Neural cell (in vitro differentiated cells): Measurements from ENCODE around the gene TFEB. TPM values are rescaled to one million over a fixed set of nuclear protein-coding genes. Genes with fewer than 3 reads are reported as not detected.

Source experiments
- H2AFZ ChIP-seq: fragments of 200-600, 300-800 bp; sonication (generic), shearing (Covaris generic); 2 replicates; pipeline ENCODE4 v1.6.0; 2014; ENCODE audit warnings: low read depth, mild to moderate bottlenecking, antibody characterized with exemption, low read length, moderate library complexity
- H3F3A ChIP-seq: fragments of 200-600 bp; shearing (Covaris generic); 2 replicates; pipeline ENCODE4 v1.6.1; 2016; ENCODE audit warnings: mild to moderate bottlenecking, moderate library complexity, mixed read lengths, antibody characterized with exemption, low read length; ENCODE audit not compliant: insufficient read depth, poor library complexity, severe bottlenecking
- H3K27ac ChIP-seq: fragments of 200-600, 300-800 bp; sonication (generic), shearing (Covaris generic); 2 replicates; pipeline ENCODE4 v1.5.1; 2014; ENCODE audit warnings: mild to moderate bottlenecking, low read length, moderate library complexity
- H3K27me3 ChIP-seq: fragments of 300-800, 200-600 bp; sonication (generic), shearing (Covaris generic); 2 replicates; pipeline ENCODE4 v1.6.0; 2014; ENCODE audit warnings: mild to moderate bottlenecking, low read depth, low read length, moderate library complexity; ENCODE audit not compliant: insufficient read depth
- H3K36me3 ChIP-seq: fragments of 300-800, 200-600 bp; sonication (generic), shearing (Covaris generic); 2 replicates; pipeline ENCODE4 v1.5.1; 2014; ENCODE audit warnings: mild to moderate bottlenecking, antibody characterized with exemption, low read length, moderate library complexity; ENCODE audit not compliant: insufficient read depth
- H3K4me2 ChIP-seq: fragments of 300-800, 200-600 bp; sonication (generic), shearing (Covaris generic); 2 replicates; pipeline ENCODE4 v1.6.0; 2014; ENCODE audit warnings: mild to moderate bottlenecking, low read length
- H3K4me3 ChIP-seq: fragments of 300-800, 200-600 bp; sonication (generic), shearing (Covaris generic); 2 replicates; pipeline ENCODE4 v1.5.1; 2014; ENCODE audit warnings: mild to moderate bottlenecking, low read length, moderate library complexity
- H3K79me2 ChIP-seq: fragments of 200-600 bp; shearing (Covaris generic); replicated peaks from 2 replicates; pipeline ENCODE4 v1.6.0; 2014; ENCODE audit warnings: mild to moderate bottlenecking, low read length, moderate library complexity; ENCODE audit not compliant: insufficient read depth
- H3K9ac ChIP-seq: fragments of 300-800, 200-600 bp; sonication (generic), shearing (Covaris generic); 2 replicates; pipeline ENCODE4 v1.6.1; 2016; ENCODE audit warnings: mild to moderate bottlenecking, low read length, mixed read lengths
- H3K9me2 ChIP-seq: fragments of 200-600 bp; shearing (Covaris generic); 2 replicates; pipeline ENCODE4 v1.6.1; 2016; ENCODE audit warnings: mild to moderate bottlenecking, low read length, mixed read lengths; ENCODE audit not compliant: insufficient read depth
- H3K9me3 ChIP-seq: fragments of 200-600, 300-800 bp; sonication (generic), shearing (Covaris generic); 2 replicates; pipeline ENCODE4 v1.6.1; 2016; ENCODE audit warnings: mild to moderate bottlenecking, mixed run types, low read length, moderate library complexity, mixed read lengths
- H4K20me1 ChIP-seq: fragments of 200-600 bp; shearing (Covaris generic); 2 replicates; pipeline ENCODE4 v1.6.1; 2016; ENCODE audit warnings: mild to moderate bottlenecking, mixed run types; ENCODE audit not compliant: insufficient read depth
- EP300 ChIP-seq: fragments of 450-650 bp; conservative IDR thresholded peaks from 2 replicates; pipeline ENCODE4 v1.6.1; 2014; ENCODE audit warnings: antibody characterized with exemption, mild to moderate bottlenecking, moderate library complexity; ENCODE audit not compliant: poor library complexity, severe bottlenecking
- EZH2 ChIP-seq: fragments of 200-600, 300-800 bp; shearing (Covaris generic), sonication (generic); IDR thresholded peaks from 2 replicates; pipeline ENCODE4 v1.6.1; 2014; ENCODE audit warnings: antibody characterized with exemption, low read length, borderline replicate concordance, mild to moderate bottlenecking; ENCODE audit not compliant: insufficient read depth, poor library complexity, severe bottlenecking
- MXI1 ChIP-seq: fragments of 450-650 bp; conservative IDR thresholded peaks from 2 replicates; pipeline ENCODE4 v1.6.1; 2014; ENCODE audit warnings: antibody characterized with exemption, mild to moderate bottlenecking; ENCODE audit not compliant: poor library complexity, severe bottlenecking
- POLR2AphosphoS5 ChIP-seq: IDR thresholded peaks from 2 replicates; pipeline ENCODE4 v1.6.1; 2012
- RAD21 ChIP-seq: fragments of 450-650 bp; conservative IDR thresholded peaks from 2 replicates; pipeline ENCODE4 v1.6.1; 2014; ENCODE audit warnings: antibody characterized with exemption, mild to moderate bottlenecking, moderate library complexity
- SMC3 ChIP-seq: fragments of 450-650 bp; conservative IDR thresholded peaks from 2 replicates; pipeline ENCODE4 v1.6.1; 2014; ENCODE audit warnings: antibody characterized with exemption, mild to moderate bottlenecking, moderate library complexity; ENCODE audit not compliant: poor library complexity
- TAF1 ChIP-seq: IDR thresholded peaks from 2 replicates; pipeline ENCODE4 v1.6.1; 2012; ENCODE audit warnings: low read depth
- polyA plus RNA-seq: library from polyadenylated mRNA; depleted of rRNA; stranded (reverse); fragments of >200 nt; gene quantifications from 2 replicates; pipeline ENCODE4 v1.2.3, GENCODE V29; 2014
- TF ChIP-seq, protein P1 (sequence below): fragments of 450-650 bp; IDR thresholded peaks from 2 replicates; pipeline ENCODE4 v1.5.1; 2014; ENCODE audit warnings: antibody characterized with exemption, mild to moderate bottlenecking, moderate library complexity; ENCODE audit not compliant: poor library complexity, severe bottlenecking
- TF ChIP-seq, protein P2 (sequence below): IDR thresholded peaks from 2 replicates; pipeline ENCODE4 v1.6.1; 2012; ENCODE audit warnings: borderline replicate concordance

The TFEB gene
- polyA plus RNA-seq, 1 donor from 2014 or later, result 0.24 TPM

DNA sequence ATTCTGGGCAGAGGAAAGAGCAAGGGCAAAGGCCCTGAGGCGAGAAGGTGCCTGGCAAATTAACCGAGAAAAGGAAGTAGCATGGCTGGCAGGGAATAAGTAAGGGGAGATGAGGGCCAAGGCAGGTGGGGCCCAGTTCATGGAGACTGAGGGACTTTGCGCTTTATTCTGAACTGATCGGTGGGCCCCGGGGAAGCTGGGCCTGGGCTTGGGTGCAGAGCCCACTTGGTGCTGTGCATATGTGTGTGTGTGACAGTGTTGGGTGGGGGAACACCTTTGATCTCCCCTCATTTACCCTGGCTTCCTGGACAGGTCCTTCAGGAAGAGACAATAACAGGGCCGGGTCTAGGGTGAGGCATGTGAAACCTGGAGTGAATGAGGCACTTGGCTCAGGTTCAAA lies 100.0 kb downstream of the TFEB start:
- H3F3A ChIP-seq, result no peaks in the 10 kb centered on the region
- H3K36me3 ChIP-seq, result no peaks in the 10 kb centered on the region
- H4K20me1 ChIP-seq, result no peaks in the 10 kb centered on the region
- no peak overlapping the region for H3K4me3 ChIP-seq
- H3K27ac ChIP-seq, result no peak overlapping the region
- no peaks in the 10 kb centered on the region for H3K9me3 ChIP-seq
- TF ChIP-seq, protein P1, sequence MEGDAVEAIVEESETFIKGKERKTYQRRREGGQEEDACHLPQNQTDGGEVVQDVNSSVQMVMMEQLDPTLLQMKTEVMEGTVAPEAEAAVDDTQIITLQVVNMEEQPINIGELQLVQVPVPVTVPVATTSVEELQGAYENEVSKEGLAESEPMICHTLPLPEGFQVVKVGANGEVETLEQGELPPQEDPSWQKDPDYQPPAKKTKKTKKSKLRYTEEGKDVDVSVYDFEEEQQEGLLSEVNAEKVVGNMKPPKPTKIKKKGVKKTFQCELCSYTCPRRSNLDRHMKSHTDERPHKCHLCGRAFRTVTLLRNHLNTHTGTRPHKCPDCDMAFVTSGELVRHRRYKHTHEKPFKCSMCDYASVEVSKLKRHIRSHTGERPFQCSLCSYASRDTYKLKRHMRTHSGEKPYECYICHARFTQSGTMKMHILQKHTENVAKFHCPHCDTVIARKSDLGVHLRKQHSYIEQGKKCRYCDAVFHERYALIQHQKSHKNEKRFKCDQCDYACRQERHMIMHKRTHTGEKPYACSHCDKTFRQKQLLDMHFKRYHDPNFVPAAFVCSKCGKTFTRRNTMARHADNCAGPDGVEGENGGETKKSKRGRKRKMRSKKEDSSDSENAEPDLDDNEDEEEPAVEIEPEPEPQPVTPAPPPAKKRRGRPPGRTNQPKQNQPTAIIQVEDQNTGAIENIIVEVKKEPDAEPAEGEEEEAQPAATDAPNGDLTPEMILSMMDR, result no peak
- TF ChIP-seq EP300 (no peak), POLR2AphosphoS5 (no peak), MXI1 (no peak), SMC3 (no peak), EZH2 (no peak), TAF1 (no peak), RAD21 (no peak)
- TF ChIP-seq, protein P2, sequence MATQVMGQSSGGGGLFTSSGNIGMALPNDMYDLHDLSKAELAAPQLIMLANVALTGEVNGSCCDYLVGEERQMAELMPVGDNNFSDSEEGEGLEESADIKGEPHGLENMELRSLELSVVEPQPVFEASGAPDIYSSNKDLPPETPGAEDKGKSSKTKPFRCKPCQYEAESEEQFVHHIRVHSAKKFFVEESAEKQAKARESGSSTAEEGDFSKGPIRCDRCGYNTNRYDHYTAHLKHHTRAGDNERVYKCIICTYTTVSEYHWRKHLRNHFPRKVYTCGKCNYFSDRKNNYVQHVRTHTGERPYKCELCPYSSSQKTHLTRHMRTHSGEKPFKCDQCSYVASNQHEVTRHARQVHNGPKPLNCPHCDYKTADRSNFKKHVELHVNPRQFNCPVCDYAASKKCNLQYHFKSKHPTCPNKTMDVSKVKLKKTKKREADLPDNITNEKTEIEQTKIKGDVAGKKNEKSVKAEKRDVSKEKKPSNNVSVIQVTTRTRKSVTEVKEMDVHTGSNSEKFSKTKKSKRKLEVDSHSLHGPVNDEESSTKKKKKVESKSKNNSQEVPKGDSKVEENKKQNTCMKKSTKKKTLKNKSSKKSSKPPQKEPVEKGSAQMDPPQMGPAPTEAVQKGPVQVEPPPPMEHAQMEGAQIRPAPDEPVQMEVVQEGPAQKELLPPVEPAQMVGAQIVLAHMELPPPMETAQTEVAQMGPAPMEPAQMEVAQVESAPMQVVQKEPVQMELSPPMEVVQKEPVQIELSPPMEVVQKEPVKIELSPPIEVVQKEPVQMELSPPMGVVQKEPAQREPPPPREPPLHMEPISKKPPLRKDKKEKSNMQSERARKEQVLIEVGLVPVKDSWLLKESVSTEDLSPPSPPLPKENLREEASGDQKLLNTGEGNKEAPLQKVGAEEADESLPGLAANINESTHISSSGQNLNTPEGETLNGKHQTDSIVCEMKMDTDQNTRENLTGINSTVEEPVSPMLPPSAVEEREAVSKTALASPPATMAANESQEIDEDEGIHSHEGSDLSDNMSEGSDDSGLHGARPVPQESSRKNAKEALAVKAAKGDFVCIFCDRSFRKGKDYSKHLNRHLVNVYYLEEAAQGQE, result no peak
- no peak overlapping the region for H3K4me2 ChIP-seq
- no peak overlapping the region for H3K9ac ChIP-seq
- H2AFZ ChIP-seq, result no peak overlapping the region
- peaks cover 57% of the 10 kb centered on the region for H3K27me3 ChIP-seq
- H3K9me2 ChIP-seq, result no peaks in the 10 kb centered on the region
- H3K79me2 ChIP-seq, result no peaks in the 10 kb centered on the region

DNA sequence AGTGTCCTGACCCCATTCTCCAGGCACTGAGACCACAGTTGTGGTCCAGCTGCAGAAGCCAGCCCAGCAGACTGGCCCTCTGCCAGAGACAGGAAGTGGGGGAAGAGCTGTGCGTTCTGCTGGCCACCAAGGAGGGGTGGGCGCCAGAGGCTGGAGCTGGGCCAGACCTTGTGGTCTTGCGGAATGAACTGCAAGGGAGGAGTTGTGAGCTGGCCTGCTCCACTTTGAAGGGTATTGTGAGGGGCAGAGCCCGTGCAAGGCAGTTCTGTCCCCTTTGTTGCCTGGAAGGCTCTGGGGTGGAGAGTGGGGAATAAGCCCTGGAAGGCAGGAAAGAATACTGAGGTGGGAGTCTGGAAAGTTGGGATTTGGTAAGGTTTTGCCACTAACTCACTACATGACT lies 100.8 kb downstream of the TFEB start:
- no peaks in the 10 kb centered on the region for H3K79me2 ChIP-seq
- H3F3A ChIP-seq, result no peaks in the 10 kb centered on the region
- TF ChIP-seq POLR2AphosphoS5 (no peak), EZH2 (no peak), TAF1 (no peak), EP300 (no peak), SMC3 (no peak), MXI1 (no peak), RAD21 (no peak)
- TF ChIP-seq, protein P2, result no peak
- TF ChIP-seq, protein P1, result no peak
- no peaks in the 10 kb centered on the region for H3K36me3 ChIP-seq
- peaks cover 50% of the 10 kb centered on the region for H3K27me3 ChIP-seq
- no peaks in the 10 kb centered on the region for H3K9me3 ChIP-seq
- no peak overlapping the region for H3K9ac ChIP-seq
- H3K4me3 ChIP-seq, result no peak overlapping the region
- no peaks in the 10 kb centered on the region for H4K20me1 ChIP-seq
- no peak overlapping the region for H3K4me2 ChIP-seq
- no peak overlapping the region for H2AFZ ChIP-seq
- no peak overlapping the region for H3K27ac ChIP-seq
- H3K9me2 ChIP-seq, result no peaks in the 10 kb centered on the region
